ENCODE results near the gene SLC9C2. TPM values are rescaled to one million over a fixed set of nuclear protein-coding genes. Genes with fewer than 3 reads are reported as not detected.
"Not testable (repeated sequence)": the region's sequence is repeated elsewhere in the genome, so short reads cannot be mapped to it uniquely, and the experiment has no call there.

Gene SLC9C2
- total RNA-seq, 4 donors from 2014 or later = not detected

GRCh38 chr1:173475564-173476196 is 127.2 kb downstream of the SLC9C2 start:
- WGBS, 2 donors (ENCODE audit: low coverage in 1 of 2) = 15 to 23% methylated on average over 5 of the region's 5 CpGs
- peaks cover 5 to 71% (median 33%) of the 10 kb centered on the region in 3 donors for H3K4me1 ChIP-seq
- H3K4me3 ChIP-seq = peak overlapping the region; percentile 93 to 99
- no peaks in the 10 kb centered on the region for H3K27me3 ChIP-seq
- H3K27ac ChIP-seq = peak overlapping the region; percentile 99
- TF ChIP-seq CTCF (IDR thresholded peaks at IDR 0.05) = no peak
- TF ChIP-seq POLR2AphosphoS5 (IDR thresholded peaks at IDR 0.05) = peak; percentile 73
- peaks cover 0 to under 1% (median 0%) of the 10 kb centered on the region in 3 donors for H3K9me3 ChIP-seq
- H3K36me3 ChIP-seq = peaks cover 3 to 17% of the 10 kb centered on the region in 2 donors
- no peak for ATAC-seq

GRCh38 chr1:173474780-173475421 is 128.0 kb downstream of the SLC9C2 start:
- not testable (repeated sequence) for H3K9me3 ChIP-seq, ATAC-seq, H3K27me3 ChIP-seq
- Histone ChIP-seq H3K36me3 (peaks cover 3 to 12% of the 10 kb centered on the region in 2 donors), H3K4me1 (peaks cover 5 to 64% (median 30%) of the 10 kb centered on the region in 3 donors), H3K27ac (peak overlapping the region; percentile 99), H3K4me3 (peak overlapping the region; percentile 93 to 99)
- 54 to 73% methylated on average over 7 to 15 of the region's 17 CpGs for WGBS, 2 donors (ENCODE audit: low coverage in 1 of 2)

GRCh38 chr1:173474097-173474779 is 128.6 kb downstream of the SLC9C2 start:
- Histone ChIP-seq H3K27ac (peak overlapping the region; percentile 99), H3K27me3 (no peaks in the 10 kb centered on the region), H3K36me3 (peaks cover 0 to 6% of the 10 kb centered on the region in 2 donors), H3K9me3 (peaks cover 0 to 3% (median 0%) of the 10 kb centered on the region in 3 donors), H3K4me3 (peak overlapping the region; percentile 93 to 99), H3K4me1 (peaks cover 5 to 57% (median 24%) of the 10 kb centered on the region in 3 donors)
- no peak for ATAC-seq
- TF ChIP-seq CTCF (IDR thresholded peaks at IDR 0.05) (no peak), POLR2A (IDR thresholded peaks at IDR 0.05) (no peak), POLR2AphosphoS5 (IDR thresholded peaks at IDR 0.05) (no peak), EP300 (IDR thresholded peaks at IDR 0.05) (no peak)
- 62 to 67% methylated on average over 1 to 2 of the region's 5 CpGs for WGBS, 2 donors (ENCODE audit: low coverage in 1 of 2)

- Histone ChIP-seq H3K27me3 (no peaks in the 10 kb centered on the region), H3K4me3 (peak overlapping the region; percentile 21 to 30), H3K36me3 (peaks cover 0 to 6% of the 10 kb centered on the region in 2 donors), H3K27ac (peak overlapping the region; percentile 99), H3K4me1 (peaks cover 0 to 51% (median 18%) of the 10 kb centered on the region in 3 donors), H3K9me3 (peaks cover 0 to 3% (median 0%) of the 10 kb centered on the region in 3 donors)
- ATAC-seq = no peak
- whole genome bisulfite sequencing, 2 donors (ENCODE audit: low coverage in 1 of 2) = 14 to 24% methylated on average over 1 to 2 of the region's 2 CpGs
- TF ChIP-seq CTCF (IDR thresholded peaks at IDR 0.05) (no peak), EP300 (IDR thresholded peaks at IDR 0.05) (no peak), POLR2A (IDR thresholded peaks at IDR 0.05) (no peak), POLR2AphosphoS5 (IDR thresholded peaks at IDR 0.05) (no peak)
Observed at GRCh38 chr1:173473599-173474011, 129.3 kb downstream of the SLC9C2 start.

GRCh38 chr1:173470608-173471007 is 132.3 kb downstream of the SLC9C2 start:
- no peak overlapping the region for H3K4me3 ChIP-seq
- no peak overlapping the region for H3K27ac ChIP-seq
- peaks cover 0 to 10% of the 10 kb centered on the region in 2 donors for H3K36me3 ChIP-seq
- no peaks in the 10 kb centered on the region for H3K27me3 ChIP-seq
- peaks cover 0 to 3% (median 0%) of the 10 kb centered on the region in 3 donors for H3K9me3 ChIP-seq
- 97 to 100% methylated on average over 4 of the region's 4 CpGs for WGBS, 2 donors (ENCODE audit: low coverage in 1 of 2)
- H3K4me1 ChIP-seq = peaks cover 0 to 40% (median 10%) of the 10 kb centered on the region in 3 donors
- no peak for ATAC-seq
- TF ChIP-seq EP300 (IDR thresholded peaks at IDR 0.05) (no peak), POLR2A (IDR thresholded peaks at IDR 0.05) (no peak), CTCF (IDR thresholded peaks at IDR 0.05) (no peak), POLR2AphosphoS5 (IDR thresholded peaks at IDR 0.05) (no peak)

Data from gastroesophageal sphincter (tissue), 4 donors.